HG03558 (cell line): ENCODE data around the gene CBX6.

Source experiments
- ATAC-seq: cut with Tn5 transposase; IDR thresholded peaks from one replicate; pipeline ENCODE4 v1.9.1; 2021; ENCODE audit warnings: moderate number of reproducible peaks; ENCODE audit not compliant: unreplicated experiment; ENCODE audit errors: extremely low read depth

CBX6 gene

GRCh38 chr22:38843201-38843656 lies 28.8 kb downstream of the CBX6 start:
- ATAC-seq = no peak

- ATAC-seq = no peak
Observed at GRCh38 chr22:38842512-38843200, 29.4 kb downstream of the CBX6 start.

GRCh38 chr22:38841635-38842034 lies 30.4 kb downstream of the CBX6 start:
- ATAC-seq = no peak

- no peak for ATAC-seq
Observed at GRCh38 chr22:38841211-38841610, 30.8 kb downstream of the CBX6 start.

- no peak for ATAC-seq
Observed at GRCh38 chr22:38840129-38840528, 31.9 kb downstream of the CBX6 start.

GRCh38 chr22:38839686-38840085 lies 32.3 kb downstream of the CBX6 start:
- ATAC-seq = no peak

GRCh38 chr22:38837414-38837928 lies 34.5 kb downstream of the CBX6 start:
- no peak for ATAC-seq

- no peak for ATAC-seq
Observed at GRCh38 chr22:38835888-38836301, 36.1 kb downstream of the CBX6 start.

GRCh38 chr22:38834991-38835390 lies 37.0 kb downstream of the CBX6 start:
- no peak for ATAC-seq

- no peak for ATAC-seq
Observed at GRCh38 chr22:38834215-38834953, 37.6 kb downstream of the CBX6 start.

- ATAC-seq = no peak
Observed at GRCh38 chr22:38833061-38833460, 39.0 kb downstream of the CBX6 start.

- no peak for ATAC-seq
Observed at GRCh38 chr22:38832005-38832978, 39.7 kb downstream of the CBX6 start.

GRCh38 chr22:38831166-38831945 lies 40.7 kb downstream of the CBX6 start:
- no peak for ATAC-seq

GRCh38 chr22:38830845-38831108 lies 41.2 kb downstream of the CBX6 start:
- no peak for ATAC-seq

- no peak for ATAC-seq
Observed at GRCh38 chr22:38830026-38830844, 41.8 kb downstream of the CBX6 start.

- no peak for ATAC-seq
Observed at GRCh38 chr22:38829485-38829884, 42.5 kb downstream of the CBX6 start.

GRCh38 chr22:38828616-38829205 lies 43.3 kb downstream of the CBX6 start:
- no peak for ATAC-seq

GRCh38 chr22:38828191-38828590 lies 43.8 kb downstream of the CBX6 start:
- ATAC-seq = no peak

GRCh38 chr22:38827510-38827909 lies 44.5 kb downstream of the CBX6 start:
- no peak for ATAC-seq
